LNCAP (cell line): ENCODE measurements around the gene CHMP3.

Experiments
- CTCF ChIP-seq: fragments of 450-650 bp; IDR thresholded peaks from 2 replicates; pipeline ENCODE4 v1.5.1; 2017; ENCODE audit warnings: mild to moderate bottlenecking

CHMP3 gene

DNA sequence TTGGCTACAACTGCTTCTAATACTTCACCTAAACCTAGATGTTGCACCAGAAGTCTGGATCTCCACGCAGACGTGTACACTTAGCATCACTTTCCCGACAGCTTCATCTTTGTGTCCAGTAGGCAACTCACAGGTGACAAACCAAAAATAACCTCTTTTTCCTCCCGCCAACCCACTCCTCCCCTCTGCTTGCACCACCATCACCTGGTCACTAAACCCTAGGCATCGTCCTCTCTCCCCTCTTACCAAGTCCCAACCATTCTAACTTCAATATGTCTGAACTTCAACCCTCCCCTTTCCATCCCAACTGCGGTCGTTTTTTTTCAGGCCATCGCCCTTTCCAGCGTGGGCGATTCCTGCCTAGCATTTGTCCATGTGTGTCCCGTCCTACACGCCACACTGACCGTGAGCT is 413 bp upstream of the CHMP3 start:
- no peak for TF ChIP-seq CTCF

DNA sequence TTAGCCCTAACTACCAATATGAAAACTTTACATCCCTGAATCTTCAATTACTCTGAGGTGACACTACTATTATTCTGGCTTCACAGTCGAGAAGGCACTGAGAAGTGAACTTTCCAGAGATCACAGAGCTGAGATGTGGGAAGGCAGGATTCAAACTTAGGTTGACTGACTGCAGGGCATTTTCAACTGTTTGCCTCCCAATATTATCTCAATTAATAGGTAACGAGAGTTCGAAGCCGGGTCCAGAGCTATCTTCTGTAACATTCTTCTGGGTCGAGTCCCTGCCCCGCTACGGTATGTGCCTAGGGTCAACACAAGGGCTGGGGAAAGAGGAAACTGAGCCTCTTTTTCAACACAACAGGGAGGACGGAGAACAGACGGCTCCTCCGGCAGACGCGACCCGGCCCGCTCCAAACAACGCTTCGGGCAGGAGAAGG is 740 bp downstream of the CHMP3 start:
- no peak for TF ChIP-seq CTCF

- TF ChIP-seq CTCF = no peak
These were observed 5.4 kb downstream of the CHMP3 start for GRCh38 chr2:86557836-86558235.

GRCh38 chr2:86556508-86556907 is 6.7 kb downstream of the CHMP3 start:
- no peak for TF ChIP-seq CTCF

DNA sequence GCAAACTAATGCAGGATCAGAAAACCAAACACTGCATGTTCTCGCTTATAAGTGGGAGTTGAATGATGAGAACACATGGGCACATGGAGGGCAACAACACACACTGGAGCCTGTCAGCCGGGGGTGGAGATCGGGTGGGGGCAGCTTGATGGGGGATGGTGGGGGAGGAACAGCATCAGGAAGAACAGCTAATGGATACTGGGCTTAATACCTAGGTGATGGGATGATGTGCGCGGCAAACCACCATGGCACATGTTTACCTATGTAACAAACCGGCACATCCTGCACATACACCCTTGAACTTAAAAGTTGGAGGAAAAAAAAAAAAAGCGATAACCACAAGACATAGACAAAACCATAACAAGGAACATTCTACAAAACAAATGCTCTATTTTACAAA is 10.4 kb downstream of the CHMP3 start:
- TF ChIP-seq CTCF = no peak

DNA sequence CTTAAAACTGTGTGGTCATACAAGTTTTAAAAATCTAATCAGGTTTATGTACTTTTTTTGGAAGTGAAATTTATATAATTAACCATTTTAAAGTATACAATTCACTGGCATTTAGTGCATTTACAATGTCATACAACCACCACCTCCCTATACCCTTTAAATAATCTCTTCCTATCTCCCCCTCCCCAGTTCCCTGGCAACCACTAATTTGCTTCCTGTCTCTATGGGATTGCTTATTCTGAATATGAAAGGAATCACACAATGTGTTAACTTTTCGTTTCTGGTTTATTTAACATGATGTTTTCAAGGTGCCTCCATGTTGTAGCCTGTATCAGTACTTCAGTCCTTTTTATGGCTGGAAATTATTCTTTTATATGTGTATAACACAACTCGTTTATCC is 19.4 kb downstream of the CHMP3 start:
- TF ChIP-seq CTCF = no peak

DNA sequence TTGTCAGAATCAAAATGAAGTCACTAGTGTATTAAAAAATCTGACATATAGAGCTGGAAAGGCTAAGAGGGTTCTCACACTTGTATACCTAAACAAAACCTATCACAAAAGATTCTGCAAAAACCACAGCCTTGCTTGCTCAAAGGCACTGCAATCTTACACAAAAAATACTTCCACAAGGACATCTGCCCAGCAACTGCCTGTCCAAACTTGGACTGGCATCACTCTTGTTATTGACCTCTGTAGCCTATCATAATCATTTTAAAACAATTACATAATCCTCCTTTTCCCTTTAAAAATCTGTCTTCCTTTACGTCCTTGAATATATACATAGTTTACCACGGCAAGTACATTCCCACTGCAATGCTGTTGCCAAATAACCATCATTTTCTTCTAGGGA is 19.9 kb downstream of the CHMP3 start:
- TF ChIP-seq CTCF = no peak

GRCh38 chr2:86542814-86543213 is 20.4 kb downstream of the CHMP3 start:
- TF ChIP-seq CTCF = no peak
